GM19452 (cell line): Measurements from ENCODE around the gene XCR1.

ENCODE experiments used
- ATAC-seq: cut with Tn5 transposase; IDR thresholded peaks from one replicate; pipeline ENCODE4 v1.9.1; 2021; ENCODE audit not compliant: unreplicated experiment

The XCR1 gene

GRCh38 chr3:45984331-45985312 is 42.7 kb downstream of the XCR1 start:
- ATAC-seq = no peak

DNA sequence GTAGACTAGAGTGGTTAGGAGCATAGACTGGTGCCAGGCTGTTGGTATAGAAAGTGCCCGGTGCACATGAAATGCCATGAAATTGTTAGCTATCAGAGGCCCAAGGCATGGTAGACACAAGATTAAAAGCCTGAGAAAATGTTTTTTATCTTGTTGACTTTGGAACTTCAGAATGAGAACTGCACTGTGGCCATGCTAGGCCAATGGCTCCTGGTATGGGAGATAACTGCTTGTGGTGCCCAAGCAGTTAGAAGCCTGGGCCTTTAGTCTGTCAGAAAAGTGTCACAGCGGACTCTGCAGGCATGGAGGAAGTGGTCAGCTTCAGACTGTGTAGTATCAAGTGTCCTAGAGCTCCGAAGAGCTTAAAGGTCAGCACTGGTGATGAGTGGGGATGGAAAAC is 43.5 kb downstream of the XCR1 start:
- ATAC-seq = no peak

DNA sequence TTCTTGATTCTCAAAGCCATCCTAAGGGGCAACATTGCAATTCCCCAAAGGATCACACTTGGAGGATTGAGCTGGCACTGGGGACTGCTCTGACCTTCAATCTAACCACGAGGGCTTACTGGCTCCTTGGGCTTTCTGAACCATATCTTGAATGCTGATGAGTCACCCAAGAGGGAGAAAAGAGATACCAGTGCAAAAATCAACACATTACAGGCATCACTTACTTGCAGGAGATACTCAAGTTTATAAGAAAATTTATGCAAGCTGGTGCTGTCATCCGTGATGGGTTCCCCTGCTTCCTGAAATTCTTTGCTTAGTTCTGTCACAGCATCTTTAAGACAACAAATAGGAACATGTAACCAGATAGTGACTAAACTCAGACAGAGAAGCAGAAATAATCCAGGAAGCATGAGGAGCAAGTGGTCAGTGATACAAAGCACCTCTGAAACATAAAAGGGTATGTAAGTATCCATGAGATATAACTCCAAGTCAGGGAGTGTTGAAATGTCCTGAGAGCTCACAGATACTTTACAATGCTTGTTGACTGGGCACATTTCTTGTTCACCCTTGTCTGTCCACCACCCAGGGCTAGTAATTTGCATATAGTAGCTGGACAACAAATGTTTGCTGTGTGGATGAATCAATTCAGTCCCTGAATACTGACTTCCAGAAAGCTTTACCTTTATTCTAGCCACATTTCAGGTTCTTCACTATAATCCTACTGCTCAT is 45.8 kb downstream of the XCR1 start:
- ATAC-seq = no peak

GRCh38 chr3:45980819-45981218 is 46.5 kb downstream of the XCR1 start:
- no peak for ATAC-seq

GRCh38 chr3:45980229-45980813 is 47.0 kb downstream of the XCR1 start:
- ATAC-seq = no peak

DNA sequence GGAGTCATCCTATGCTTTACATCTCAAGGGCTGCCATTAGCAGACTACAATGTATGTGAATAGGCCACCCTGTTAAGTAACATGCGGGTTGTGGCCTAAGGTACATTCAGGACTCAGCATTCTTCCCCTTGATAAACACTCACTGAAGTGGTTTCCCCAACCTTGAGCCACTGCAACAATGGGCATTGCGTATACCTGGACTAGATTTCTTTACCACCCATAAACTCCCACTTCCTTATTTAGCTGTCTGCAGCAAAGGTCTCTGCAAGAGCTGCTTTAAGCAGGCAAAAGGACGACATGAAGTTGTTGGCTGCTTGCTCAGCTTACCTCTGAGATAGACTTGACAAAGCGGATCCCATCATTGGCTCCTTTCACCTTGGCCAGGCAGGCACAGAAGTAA is 47.9 kb downstream of the XCR1 start:
- ATAC-seq = no peak

GRCh38 chr3:45978006-45978761 is 49.1 kb downstream of the XCR1 start:
- ATAC-seq = no peak

DNA sequence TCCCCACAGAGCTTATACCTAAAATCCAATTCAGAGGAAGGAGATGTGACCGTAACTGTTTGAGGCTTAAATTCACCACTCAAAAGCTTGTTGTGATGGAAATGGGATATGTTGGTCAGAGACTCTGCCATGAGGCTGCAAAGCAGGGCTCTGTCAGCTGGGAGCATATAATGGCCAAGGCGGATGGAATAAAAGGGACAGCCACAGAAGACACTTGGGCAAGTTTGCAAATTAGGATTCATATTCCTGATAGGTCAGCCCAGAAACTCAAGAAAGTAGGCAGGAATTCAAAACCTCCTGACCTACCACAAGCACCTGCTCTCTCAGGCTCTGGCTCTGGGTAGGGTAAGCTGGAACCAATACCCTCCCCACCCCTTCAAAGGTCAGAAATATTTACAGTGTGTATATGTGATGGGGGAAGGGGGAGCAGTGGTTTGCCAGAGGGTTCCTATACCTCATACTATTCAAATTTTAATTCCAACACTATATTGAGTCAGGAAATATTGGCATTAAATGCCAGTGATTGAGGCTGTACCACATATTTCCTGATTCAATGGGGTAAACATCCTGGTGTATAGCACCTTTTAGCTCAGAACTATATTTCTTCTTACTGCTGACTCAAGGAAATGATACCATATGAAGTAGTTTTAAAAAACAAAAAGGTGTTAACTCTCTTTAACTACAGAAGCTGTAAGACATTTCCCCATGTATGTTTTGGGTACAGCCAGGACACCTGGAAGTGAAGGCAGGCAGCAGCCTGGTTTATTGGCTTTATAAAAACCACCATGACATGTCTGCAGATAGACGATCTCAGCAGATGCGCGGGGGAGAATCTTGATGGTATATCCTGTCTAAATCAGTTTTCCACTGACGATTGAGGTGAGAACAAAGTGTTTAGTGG is 50.8 kb downstream of the XCR1 start:
- ATAC-seq = no peak

GRCh38 chr3:45975686-45976085 is 51.6 kb downstream of the XCR1 start:
- ATAC-seq = no peak

DNA sequence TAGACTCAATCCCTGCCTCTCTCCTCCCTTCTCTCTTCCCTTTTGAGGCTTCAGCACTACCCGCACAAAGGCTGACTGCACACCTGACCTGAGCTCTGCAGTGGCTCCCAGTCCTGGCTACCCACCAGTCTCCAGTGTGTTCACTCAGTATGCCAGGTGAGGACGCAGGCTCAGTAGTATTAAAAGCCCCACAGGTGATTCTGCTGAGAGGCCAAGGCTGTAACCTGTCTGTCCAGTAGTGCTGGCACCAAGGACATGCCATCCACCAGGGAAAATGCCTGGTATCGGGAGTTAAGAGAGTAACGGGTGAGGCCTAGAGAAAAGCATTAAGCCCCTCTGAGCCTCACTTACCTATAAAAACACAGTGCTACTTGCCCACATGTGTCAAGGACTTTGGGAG is 52.6 kb downstream of the XCR1 start:
- ATAC-seq = no peak

DNA sequence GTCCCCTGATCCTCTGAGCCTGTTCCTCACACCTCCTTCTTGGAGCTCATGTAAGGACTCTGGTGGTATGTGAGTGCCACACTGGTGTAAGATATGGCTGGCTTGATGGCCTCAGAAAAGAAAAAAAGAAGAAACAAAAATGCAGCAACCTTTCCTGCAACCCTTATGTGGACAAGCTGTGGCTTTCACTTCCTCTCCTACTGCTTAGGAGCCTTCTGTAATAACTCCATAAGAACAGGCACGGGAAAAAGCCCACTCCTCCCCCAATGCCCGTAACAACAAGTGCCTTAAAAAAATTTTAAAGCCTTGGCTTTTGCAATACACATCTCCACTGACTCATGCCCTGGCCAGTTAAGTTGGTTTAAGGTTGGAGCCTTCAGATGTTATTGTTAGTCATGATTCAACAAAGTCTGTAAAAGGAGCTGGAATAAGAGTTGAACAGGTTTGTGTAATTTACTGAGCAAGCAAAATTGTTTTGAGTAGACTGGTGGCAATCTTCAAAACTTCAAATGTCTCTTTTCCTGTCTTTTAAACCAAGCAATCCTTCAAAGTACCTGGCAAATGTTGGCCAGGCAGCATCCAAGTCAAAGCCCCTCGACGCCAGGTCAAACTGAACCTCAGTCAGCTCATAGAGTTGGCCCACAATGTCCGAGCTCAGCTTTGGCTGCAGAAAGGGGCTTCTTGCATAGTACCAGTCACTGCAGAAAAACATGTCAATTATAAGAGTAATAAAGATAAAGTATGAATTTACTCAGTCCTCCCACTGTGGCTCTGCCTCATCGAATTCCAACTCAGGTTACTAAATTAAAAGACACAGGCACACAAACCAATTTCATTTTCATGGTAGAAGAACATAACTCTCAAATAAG is 54.5 kb downstream of the XCR1 start:
- no peak for ATAC-seq

DNA sequence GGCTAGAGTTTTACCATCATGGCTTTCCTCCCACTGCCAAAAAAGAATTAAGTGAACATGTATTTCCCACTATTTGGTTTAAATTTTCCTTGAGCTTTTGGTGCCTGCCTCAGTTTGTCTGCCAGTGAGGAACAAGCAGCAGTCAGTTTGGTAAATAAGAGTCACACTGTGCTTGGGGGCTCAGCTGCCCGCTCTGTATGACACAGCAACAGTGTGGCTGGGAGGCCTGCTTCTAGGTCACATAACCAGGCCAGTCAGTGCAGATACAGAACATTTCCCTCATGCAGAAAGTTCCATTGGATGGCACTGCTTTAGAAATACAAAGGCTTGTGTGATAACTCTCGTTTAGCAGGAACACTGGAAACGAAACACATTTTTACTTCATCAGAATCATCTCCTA is 57.3 kb downstream of the XCR1 start:
- no peak for ATAC-seq

DNA sequence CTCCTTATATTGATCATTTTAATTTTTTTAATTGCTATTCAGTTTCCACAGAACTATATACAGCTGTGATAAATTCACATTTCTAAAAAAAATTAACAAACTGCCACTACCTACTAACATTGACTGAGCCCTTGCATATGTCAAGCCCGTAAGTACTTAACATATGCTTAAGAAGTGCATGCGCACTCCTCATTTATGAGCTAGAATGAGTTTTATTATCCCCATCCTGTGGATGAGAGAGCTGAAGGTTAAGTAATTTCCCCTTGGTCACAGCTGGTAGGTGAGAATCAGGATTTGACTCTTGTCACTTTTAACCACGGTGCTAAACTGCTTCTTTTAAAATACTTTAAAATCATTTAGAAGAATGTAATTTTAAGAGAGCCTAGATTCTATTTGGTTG is 58.2 kb downstream of the XCR1 start:
- no peak for ATAC-seq

GRCh38 chr3:45968706-45969105 is 58.6 kb downstream of the XCR1 start:
- ATAC-seq = no peak

DNA sequence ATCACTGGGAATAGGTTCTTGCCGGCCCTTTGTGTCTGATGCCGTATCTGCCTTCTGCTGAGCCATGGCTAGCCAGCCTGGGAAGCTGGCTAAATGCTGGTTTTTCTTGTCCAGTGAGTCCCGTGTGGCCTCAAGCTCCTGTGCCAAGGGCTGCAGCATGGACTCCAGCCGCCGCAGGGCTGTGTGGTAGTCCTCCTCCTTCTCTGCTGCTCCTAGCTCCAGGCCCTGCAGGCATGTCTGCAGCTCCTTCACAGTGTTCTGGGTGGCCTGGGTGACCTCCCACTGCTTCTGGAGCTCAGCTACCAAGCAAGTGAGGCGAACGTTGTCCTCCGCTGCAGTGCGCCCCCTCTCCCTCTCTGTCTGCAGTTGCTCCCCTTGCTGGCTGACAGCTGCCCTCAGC is 59.1 kb downstream of the XCR1 start:
- ATAC-seq = no peak

GRCh38 chr3:45967724-45968123 is 59.6 kb downstream of the XCR1 start:
- ATAC-seq = no peak
